Body of pancreas (tissue), 4 donors: ENCODE results near the gene C4A.
"Not testable (repeated sequence)": the region's sequence is repeated elsewhere in the genome, so short reads cannot be mapped to it uniquely, and the experiment has no call there.

Experiments used
- POLR2A ChIP-seq, 3 donors: fragments of 450-650 bp; IDR thresholded peaks; one replicate each; pipeline ENCODE4 v1.6.1; 2016; ENCODE audit warnings: antibody characterized with exemption in 3 of 3, mild to moderate bottlenecking in 2 of 3
- TF ChIP-seq, protein P1 (sequence below), 7 experiments: fragments of 450-650 bp in 4 of 7; fragments of 200-600 bp in 3 of 7; sonication (generic) in 3 of 7; IDR thresholded peaks; one replicate each; pipeline ENCODE4 v1.5.1; 2016 to 2019; ENCODE audit warnings: antibody characterized with exemption in 7 of 7

DNA sequence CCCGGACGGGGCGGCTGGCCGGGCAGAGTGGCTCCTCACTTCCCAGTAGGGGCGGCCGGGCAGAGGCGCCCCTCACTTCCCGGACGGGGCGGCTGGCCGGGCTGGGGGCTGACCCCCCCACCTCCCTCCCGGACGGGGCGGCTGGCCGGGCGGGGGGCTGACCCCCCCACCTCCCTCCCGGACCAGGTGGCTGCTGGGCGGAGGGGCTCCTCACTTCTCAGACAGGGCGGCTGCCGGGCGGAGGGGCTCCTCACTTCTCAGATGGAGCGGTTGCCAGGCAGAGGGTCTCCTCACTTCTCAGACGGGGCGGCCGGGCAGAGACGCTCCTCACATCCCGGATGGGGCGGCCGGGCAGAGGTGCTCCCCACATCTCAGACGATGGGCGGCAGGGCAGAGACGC, 49.7 kb upstream of the C4A start:
- TF ChIP-seq, protein P1, sequence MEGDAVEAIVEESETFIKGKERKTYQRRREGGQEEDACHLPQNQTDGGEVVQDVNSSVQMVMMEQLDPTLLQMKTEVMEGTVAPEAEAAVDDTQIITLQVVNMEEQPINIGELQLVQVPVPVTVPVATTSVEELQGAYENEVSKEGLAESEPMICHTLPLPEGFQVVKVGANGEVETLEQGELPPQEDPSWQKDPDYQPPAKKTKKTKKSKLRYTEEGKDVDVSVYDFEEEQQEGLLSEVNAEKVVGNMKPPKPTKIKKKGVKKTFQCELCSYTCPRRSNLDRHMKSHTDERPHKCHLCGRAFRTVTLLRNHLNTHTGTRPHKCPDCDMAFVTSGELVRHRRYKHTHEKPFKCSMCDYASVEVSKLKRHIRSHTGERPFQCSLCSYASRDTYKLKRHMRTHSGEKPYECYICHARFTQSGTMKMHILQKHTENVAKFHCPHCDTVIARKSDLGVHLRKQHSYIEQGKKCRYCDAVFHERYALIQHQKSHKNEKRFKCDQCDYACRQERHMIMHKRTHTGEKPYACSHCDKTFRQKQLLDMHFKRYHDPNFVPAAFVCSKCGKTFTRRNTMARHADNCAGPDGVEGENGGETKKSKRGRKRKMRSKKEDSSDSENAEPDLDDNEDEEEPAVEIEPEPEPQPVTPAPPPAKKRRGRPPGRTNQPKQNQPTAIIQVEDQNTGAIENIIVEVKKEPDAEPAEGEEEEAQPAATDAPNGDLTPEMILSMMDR (IDR thresholded peaks at IDR 0.05): not testable (repeated sequence)
- TF ChIP-seq POLR2A (IDR thresholded peaks at IDR 0.05): not testable (repeated sequence)
